NOMO-1 treated with DMSO at 0.1 percent for 48 hours (cell line): Measurements from ENCODE around the gene ARMC9.
"Not testable (repeated sequence)": the region's sequence is repeated elsewhere in the genome, so short reads cannot be mapped to it uniquely, and the experiment has no call there.

Experiments
- DNase-seq: peaks from one replicate; lab custom pipeline; 2025; ENCODE audit not compliant: unreplicated experiment; lab: John Stamatoyannopoulos, UW

Gene ARMC9

GRCh38 chr2:231241755-231242507, 43.5 kb downstream of the ARMC9 start:
- peak; percentile 42 for DNase-seq

GRCh38 chr2:231243866-231244265, 45.4 kb downstream of the ARMC9 start:
- no peak for DNase-seq

- DNase-seq = peak; percentile 5
These were observed 46.2 kb downstream of the ARMC9 start for GRCh38 chr2:231244382-231245248.

- peak; percentile 25 for DNase-seq
These were observed 47.0 kb downstream of the ARMC9 start for GRCh38 chr2:231245249-231246094.

GRCh38 chr2:231246171-231246842, 47.9 kb downstream of the ARMC9 start:
- no peak for DNase-seq

GRCh38 chr2:231250146-231250545, 51.7 kb downstream of the ARMC9 start:
- no peak for DNase-seq

- peak; percentile 7 for DNase-seq
These were observed 52.3 kb downstream of the ARMC9 start for GRCh38 chr2:231250698-231251097.

- DNase-seq = not testable (repeated sequence)
These were observed 54.9 kb downstream of the ARMC9 start for GRCh38 chr2:231253292-231253691.

GRCh38 chr2:231256494-231256893, 58.1 kb downstream of the ARMC9 start:
- no peak for DNase-seq

- no peak for DNase-seq
These were observed 59.3 kb downstream of the ARMC9 start for GRCh38 chr2:231257763-231258162.

GRCh38 chr2:231258701-231259100, 60.3 kb downstream of the ARMC9 start:
- DNase-seq = no peak

- DNase-seq = no peak
These were observed 60.7 kb downstream of the ARMC9 start for GRCh38 chr2:231259104-231259503.

GRCh38 chr2:231260442-231261208, 62.2 kb downstream of the ARMC9 start:
- DNase-seq = peak; percentile 28

GRCh38 chr2:231263118-231263831, 64.8 kb downstream of the ARMC9 start:
- no peak for DNase-seq

GRCh38 chr2:231270221-231271114, 72.0 kb downstream of the ARMC9 start:
- DNase-seq = no peak

GRCh38 chr2:231272991-231273390, 74.6 kb downstream of the ARMC9 start:
- no peak for DNase-seq

GRCh38 chr2:231276987-231277386, 78.6 kb downstream of the ARMC9 start:
- DNase-seq = no peak

- no peak for DNase-seq
These were observed 79.5 kb downstream of the ARMC9 start for GRCh38 chr2:231277962-231278361.
